Activated T-cell treated with anti-CD3 and anti-CD28 coated beads, Interleukin-2, amount 50 U/mL, for 24 hours (primary cell): ENCODE results near the gene TRMT2A.

Experiments used
- DNase-seq: peaks from one replicate; pipeline ENCODE4 v3.0.0-alpha.2; 2020
- H3K27ac Mint-ChIP-seq: 2 replicates; pipeline ENCODE4 v1.8.0; 2020; ENCODE audit warnings: mild to moderate bottlenecking, mixed read lengths
- H3K27me3 Mint-ChIP-seq: 2 replicates; pipeline ENCODE4 v1.8.0; 2020; ENCODE audit warnings: mixed read lengths
- H3K36me3 Mint-ChIP-seq: 2 replicates; pipeline ENCODE4 v1.8.0; 2020; ENCODE audit warnings: low read depth, mixed read lengths
- H3K4me1 Mint-ChIP-seq: 2 replicates; pipeline ENCODE4 v1.8.0; 2020; ENCODE audit warnings: low read depth, mixed read lengths
- H3K4me3 Mint-ChIP-seq: 2 replicates; pipeline ENCODE4 v1.8.0; 2020; ENCODE audit warnings: mild to moderate bottlenecking, moderate library complexity, mixed read lengths
- H3K9me3 Mint-ChIP-seq: 2 replicates; pipeline ENCODE4 v1.8.0; 2020; ENCODE audit warnings: mixed read lengths

Gene TRMT2A

DNA sequence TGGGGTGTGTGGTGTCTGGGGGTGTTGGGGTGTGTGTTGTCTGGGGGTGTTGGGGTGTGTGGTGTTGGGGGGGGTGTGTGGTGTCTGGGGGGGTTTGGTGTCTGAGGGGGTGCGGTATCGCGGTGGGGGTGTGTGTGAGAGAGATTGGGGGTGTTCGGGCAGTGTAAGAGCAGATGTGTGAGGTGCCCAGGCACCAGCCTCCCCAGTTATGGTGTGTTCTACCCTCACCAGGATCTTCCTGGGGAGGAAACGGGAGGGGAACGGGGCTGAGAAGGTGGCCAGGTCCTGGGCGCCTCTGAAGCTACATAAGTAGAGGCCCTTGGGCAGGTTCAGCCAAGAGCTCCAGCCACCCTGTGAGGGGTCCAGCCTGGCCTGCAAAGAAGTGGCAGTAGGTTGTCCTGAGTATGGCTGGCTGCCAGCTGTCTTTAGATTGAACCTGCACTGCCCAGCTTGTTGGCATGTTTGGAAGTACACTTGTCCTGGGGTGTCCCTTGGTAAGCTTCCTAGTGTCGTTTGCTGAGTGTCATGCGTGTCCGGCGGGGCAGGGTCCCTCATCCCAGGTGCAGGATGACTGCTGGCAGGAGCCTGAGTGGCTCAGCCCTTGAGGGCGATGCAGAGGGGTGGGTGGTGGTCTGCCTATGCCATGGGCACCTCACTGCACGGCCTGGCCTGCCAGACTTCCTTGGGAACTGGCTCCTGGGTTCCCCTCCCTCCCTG is 6.5 kb upstream of the TRMT2A start:
- H3K27ac Mint-ChIP-seq = peak overlapping the region; percentile 81
- peaks cover 53% of the 10 kb centered on the region for H3K4me1 Mint-ChIP-seq
- no peaks in the 10 kb centered on the region for H3K9me3 Mint-ChIP-seq
- H3K27me3 Mint-ChIP-seq = no peaks in the 10 kb centered on the region
- no peak for DNase-seq
- H3K36me3 Mint-ChIP-seq = peaks cover 92% of the 10 kb centered on the region
- no peak overlapping the region for H3K4me3 Mint-ChIP-seq

DNA sequence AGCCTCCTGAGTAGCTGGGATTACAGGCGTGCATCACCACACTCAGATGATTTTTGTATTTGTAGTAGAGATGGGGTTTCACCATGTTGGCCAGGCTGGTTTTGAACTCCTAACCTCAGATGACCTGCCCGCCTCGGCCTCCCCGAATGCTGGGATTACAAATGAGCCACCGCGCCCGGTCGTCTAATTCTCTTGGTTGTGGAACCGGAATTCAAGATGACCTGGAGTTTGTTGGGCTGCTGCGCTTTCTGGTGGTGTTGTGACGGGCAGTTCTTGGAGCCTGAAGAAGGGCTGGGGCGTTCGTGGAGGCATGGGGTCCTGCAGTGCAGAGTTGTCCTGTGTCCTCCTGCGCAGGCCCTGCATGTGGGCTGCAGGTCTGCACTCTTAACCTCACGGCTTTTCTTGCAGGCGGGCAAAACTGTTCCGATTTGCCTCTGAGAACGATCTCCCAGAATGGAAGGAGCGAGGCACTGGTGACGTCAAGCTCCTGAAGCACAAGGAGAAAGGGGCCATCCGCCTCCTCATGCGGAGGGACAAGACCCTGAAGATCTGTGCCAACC is 4.9 kb upstream of the TRMT2A start:
- peaks cover 44% of the 10 kb centered on the region for H3K4me1 Mint-ChIP-seq
- H3K27ac Mint-ChIP-seq = peak overlapping the region; percentile 64
- H3K36me3 Mint-ChIP-seq = peaks cover 85% of the 10 kb centered on the region
- H3K27me3 Mint-ChIP-seq = no peaks in the 10 kb centered on the region
- no peak for DNase-seq
- no peaks in the 10 kb centered on the region for H3K9me3 Mint-ChIP-seq
- H3K4me3 Mint-ChIP-seq = peak overlapping the region; percentile 42

DNA sequence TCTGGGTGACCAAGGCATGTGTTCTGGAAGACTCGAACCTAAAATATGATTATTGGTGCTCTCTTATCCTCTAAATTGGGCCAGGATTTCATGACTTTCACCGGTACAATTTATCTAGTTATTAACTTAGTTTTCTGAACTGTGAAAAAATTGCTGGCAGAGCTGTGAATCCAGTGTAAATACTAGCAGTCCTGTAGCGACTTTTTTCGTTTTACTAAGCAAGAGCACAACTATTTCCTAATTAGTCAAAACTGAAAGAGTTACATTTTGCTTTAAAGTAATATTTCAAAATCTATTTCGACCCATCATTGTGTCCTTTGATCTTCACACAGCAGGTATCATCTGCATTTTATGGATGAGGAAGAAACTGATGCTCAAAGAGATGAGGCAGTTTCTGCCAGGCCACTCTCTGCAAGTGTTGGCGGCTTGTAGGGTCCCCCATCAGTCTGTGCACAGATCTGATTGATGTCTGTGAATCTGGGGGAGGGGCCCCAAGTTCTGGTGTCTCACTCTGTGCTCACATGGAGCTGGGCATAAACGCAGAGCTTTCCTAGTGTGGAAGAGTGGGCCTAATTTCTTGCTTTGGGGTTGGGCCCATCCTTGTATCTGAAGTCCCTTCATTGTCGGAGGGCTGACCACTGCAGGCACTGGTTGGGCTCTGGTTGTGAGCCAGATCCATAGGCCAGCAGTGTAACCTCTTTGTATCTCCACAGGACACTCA is 1.4 kb upstream of the TRMT2A start:
- no peak for DNase-seq
- Mint-ChIP-seq H3K36me3 (peaks cover 85% of the 10 kb centered on the region), H3K27me3 (no peaks in the 10 kb centered on the region), H3K4me3 (peak overlapping the region; percentile 94), H3K4me1 (peaks cover 60% of the 10 kb centered on the region), H3K27ac (peak overlapping the region; percentile 96), H3K9me3 (no peaks in the 10 kb centered on the region)

DNA sequence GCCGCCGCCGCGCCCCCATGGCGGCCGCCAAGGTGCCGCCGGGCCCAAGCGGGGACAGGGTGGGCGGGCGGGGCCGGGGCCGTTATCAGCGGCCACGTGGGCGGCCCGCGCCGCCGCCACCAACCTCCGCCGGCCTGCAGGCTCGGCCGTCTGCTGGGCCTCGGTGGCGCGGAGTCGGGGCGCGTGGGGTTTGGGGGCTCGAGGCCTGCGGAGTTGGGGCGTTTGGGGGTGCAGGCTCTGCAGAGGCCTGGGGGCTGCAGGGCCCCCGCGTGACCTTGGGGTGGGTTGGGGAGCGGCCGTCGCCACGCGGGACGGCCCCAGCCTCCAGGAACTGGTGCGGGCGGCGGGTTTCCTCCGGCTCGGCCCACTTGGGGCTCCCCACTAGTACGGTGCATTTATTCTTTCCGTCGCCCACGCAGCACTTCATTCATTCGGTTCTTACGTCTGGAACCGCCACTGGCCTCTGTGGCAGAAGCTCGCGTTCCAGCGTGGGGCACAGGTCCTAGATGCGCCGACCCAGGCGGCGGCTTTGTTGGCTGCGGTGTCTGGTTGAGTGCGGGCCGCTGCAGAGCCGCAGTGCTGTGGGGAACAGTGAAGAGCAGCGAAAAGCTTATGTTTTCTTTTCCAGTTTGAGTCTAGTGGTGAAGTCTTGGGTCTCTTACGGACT is 740 bp upstream of the TRMT2A start:
- H3K36me3 Mint-ChIP-seq = peaks cover 90% of the 10 kb centered on the region
- no peaks in the 10 kb centered on the region for H3K27me3 Mint-ChIP-seq
- DNase-seq = peak; percentile 85
- H3K9me3 Mint-ChIP-seq = no peaks in the 10 kb centered on the region
- H3K4me3 Mint-ChIP-seq = peak overlapping the region; percentile 94
- H3K27ac Mint-ChIP-seq = peak overlapping the region; percentile 96
- H3K4me1 Mint-ChIP-seq = peaks cover 63% of the 10 kb centered on the region

DNA sequence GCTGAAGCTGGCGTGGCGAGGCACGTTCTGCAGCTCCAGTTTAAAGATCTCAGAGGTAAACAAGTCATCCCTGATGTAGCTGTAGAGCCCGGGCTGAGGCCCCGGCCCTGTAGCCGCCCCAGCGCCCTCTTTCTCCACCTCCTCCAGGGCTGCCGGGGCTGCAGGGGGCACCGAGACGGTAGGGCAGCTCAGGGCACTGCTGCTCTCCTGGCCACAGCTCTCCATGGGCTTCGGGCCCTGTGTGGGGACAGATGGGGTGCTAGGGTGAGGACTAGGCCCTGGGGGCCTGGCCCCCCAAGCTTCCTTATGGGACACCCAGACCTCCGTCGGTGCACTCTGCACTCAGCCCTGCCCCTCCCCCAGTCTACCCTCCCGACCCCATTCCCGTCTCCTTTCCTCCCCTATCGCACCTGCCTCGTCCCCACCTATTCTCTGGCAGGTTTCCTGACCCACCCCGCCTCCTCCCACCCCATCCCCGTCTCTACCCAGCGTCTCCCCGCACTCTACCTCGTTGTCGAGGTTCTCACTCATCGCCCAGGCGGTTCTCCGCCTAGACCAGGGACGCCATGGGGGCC is 563 bp downstream of the TRMT2A start:
- peaks cover 92% of the 10 kb centered on the region for H3K36me3 Mint-ChIP-seq
- H3K4me3 Mint-ChIP-seq = peak overlapping the region; percentile 90
- no peak for DNase-seq
- peaks cover 64% of the 10 kb centered on the region for H3K4me1 Mint-ChIP-seq
- no peaks in the 10 kb centered on the region for H3K9me3 Mint-ChIP-seq
- peak overlapping the region; percentile 96 for H3K27ac Mint-ChIP-seq
- no peaks in the 10 kb centered on the region for H3K27me3 Mint-ChIP-seq

DNA sequence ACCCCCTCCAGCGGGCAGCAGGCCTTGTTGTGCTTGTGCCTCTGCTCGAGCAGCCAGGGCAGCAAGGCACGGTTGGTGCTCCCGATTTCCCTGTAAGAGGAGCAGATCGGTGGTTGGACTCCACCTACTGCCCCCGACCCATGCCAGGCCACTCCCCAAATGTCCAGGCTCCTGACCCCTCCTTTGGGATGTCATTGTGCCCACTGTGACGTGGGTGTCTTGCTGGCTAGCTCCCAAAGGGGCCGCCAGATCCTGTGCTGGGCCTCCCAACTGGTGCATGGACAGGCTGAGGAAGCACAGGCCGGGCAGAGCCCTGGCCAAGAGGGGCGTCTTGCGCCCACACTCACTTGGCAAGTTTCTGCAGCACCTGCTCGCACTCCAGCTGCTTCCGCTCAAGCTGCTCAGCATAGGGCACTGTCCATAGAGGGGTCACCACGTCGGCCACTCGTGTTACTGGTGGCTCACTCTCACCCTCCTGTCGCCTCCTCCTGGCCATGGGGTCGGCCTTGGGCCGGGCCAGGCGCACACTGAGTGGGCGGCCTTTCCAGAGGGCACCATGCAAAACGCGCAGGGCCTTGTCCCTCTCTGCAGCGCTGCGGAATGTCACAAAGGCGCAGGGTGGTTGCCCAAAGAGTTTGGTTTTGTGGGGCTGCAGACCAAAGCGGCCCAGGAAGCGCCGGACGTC is 1.2 kb downstream of the TRMT2A start, which contains the start of gene RANBP1:
Gene RANBP1 (plus strand): TSS at position 414 of the 685 bp plus-strand sequence. CDS start 81 bp downstream, at position 495.
- no peak for DNase-seq
- peaks cover 92% of the 10 kb centered on the region for H3K36me3 Mint-ChIP-seq

DNA sequence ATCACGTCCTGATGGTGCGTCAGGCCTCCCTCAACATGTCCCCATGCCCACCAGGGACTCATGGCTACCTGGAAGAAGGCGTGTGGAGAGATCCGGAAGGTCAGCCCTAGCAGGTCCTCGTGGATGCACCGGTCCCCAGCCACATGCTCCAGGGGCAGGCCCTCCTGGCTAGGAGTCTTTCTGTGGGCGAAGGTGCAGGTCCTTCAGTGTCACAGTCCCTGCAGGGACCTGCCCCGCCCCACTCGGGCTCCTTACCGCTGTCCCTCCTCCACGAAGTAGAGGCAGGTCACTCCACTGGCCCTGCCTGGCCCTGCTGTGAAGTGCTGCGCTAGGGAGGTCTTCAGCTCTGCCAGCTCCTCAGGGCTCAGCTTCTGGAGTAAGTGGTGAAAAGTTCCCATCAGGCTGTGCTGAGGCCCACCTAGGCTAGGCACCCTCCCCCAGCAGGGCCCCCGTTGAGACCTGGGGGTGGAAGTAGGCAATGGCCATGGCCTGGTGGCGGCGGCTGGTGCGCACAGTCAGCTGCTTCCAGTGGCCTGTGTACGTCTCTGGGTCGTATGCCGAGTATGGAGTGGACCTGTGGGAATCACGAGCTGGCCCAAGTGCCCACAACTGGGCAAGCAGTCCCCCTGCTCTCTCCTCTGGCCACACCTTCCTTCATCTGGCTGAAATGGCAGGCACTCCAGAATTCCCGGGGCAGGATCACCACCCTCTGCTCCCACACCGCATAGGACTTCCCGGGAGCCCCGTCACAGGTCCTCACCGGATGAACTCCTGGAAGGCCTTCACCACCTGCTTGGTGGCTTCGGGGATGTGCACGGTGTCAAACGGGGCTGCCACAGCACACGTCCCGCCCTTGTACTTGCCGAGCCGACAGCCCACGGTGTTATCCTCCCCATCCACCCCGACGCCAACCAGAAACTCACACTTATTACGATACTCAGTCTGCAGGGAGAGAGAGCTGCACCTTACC is 2.2 kb downstream of the TRMT2A start:
- peaks cover 59% of the 10 kb centered on the region for H3K4me1 Mint-ChIP-seq
- DNase-seq = no peak
- no peaks in the 10 kb centered on the region for H3K9me3 Mint-ChIP-seq
- H3K27ac Mint-ChIP-seq = peak overlapping the region; percentile 96
- no peaks in the 10 kb centered on the region for H3K27me3 Mint-ChIP-seq
- peak overlapping the region; percentile 90 for H3K4me3 Mint-ChIP-seq
- H3K36me3 Mint-ChIP-seq = peaks cover 92% of the 10 kb centered on the region

More for the DNA sequence above, 1.2 kb downstream of the TRMT2A start, which contains the start of gene RANBP1:
- Mint-ChIP-seq H3K9me3 (no peaks in the 10 kb centered on the region), H3K4me3 (peak within 1 kb of the TSS; percentile 90), H3K27me3 (no peaks in the 10 kb centered on the region), H3K4me1 (peaks cover 68% of the 10 kb centered on the region), H3K27ac (peak within 1 kb of the TSS; percentile 96)

DNA sequence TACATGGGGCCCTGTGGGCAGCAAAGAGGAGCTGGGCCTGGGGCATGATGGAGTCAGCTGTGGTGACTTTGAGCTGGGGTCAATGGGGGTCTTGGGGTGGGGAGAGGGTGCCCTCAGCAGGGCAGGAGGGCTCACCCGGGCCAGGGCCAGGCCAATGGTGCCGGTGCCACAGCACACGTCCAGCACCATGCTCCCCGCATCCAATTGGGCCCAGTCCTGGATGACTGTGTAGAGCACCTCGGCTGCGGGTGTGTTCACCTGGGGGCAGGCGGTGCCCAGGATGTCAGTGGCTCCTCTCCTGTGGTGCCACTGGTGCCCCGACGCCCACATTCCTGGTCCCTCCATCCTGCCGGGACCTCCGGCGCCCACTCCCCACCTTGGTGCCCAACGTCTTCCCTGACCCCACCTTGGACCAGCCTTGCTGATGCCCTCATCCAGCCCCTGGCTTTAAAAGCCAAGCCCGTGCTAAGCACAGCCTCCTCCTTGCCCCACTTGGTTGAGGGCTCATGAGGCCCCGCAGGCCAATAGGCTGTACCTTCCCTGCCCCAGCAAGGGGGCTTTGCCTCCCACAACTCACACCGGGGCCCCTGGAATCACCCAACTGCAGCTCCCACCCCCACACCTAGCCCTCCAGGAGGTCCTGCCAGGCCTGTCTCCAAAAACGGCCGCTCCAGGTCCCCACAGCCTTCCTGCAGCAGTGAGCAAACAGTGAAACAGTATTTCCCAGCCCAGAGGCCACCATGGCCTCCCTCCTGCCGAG is 3.3 kb downstream of the TRMT2A start:
- Mint-ChIP-seq H3K27ac (peak overlapping the region; percentile 96), H3K4me1 (peaks cover 50% of the 10 kb centered on the region), H3K4me3 (peak overlapping the region; percentile 27), H3K9me3 (no peaks in the 10 kb centered on the region), H3K27me3 (no peaks in the 10 kb centered on the region), H3K36me3 (peaks cover 92% of the 10 kb centered on the region)
- no peak for DNase-seq

DNA sequence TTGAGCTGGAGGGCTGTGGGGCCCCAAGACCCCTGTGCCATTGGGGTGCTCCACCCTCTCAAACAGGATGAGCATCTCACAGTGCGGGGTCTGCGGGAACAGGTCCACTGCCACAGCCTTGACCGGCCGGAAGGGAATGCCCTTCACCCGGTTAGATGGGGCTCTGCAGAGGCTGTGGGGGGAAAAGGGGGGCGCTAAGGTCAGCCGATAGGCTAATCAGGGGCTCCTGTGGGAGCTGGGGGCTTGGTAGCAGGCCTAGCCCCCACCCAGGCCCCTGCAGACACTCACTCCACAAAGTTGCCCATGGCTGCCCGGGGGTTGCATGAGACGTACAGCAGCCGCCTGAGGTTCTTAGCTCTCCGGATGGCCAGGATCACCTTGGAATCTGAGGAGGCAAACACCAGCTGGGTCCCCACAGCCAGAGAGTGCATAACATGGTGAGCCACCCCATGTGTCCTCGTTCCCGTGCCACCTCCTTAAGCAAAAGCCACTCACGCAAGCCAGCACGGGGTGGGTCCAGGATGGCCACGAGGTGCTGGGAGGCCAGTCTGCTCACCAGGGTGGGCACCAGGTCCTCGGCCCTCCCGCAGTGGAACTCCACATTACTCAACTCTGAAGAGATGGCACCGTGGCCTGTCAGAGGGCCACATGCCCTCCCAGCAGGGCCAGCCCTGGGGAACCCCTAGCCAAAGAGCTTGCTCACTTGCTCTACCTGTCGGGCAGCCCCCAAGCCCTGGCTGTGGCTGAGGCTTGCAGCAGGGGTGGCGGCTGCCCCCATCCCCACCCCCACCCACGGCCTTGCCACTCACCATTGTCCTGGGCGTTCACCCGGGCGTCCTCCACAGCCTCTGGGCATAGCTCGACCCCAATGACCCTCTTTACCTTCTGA is 4.2 kb downstream of the TRMT2A start:
- Mint-ChIP-seq H3K4me1 (peaks cover 47% of the 10 kb centered on the region), H3K4me3 (no peak overlapping the region), H3K36me3 (peaks cover 90% of the 10 kb centered on the region), H3K9me3 (no peaks in the 10 kb centered on the region), H3K27me3 (no peaks in the 10 kb centered on the region), H3K27ac (peak overlapping the region; percentile 96)
- DNase-seq = no peak

DNA sequence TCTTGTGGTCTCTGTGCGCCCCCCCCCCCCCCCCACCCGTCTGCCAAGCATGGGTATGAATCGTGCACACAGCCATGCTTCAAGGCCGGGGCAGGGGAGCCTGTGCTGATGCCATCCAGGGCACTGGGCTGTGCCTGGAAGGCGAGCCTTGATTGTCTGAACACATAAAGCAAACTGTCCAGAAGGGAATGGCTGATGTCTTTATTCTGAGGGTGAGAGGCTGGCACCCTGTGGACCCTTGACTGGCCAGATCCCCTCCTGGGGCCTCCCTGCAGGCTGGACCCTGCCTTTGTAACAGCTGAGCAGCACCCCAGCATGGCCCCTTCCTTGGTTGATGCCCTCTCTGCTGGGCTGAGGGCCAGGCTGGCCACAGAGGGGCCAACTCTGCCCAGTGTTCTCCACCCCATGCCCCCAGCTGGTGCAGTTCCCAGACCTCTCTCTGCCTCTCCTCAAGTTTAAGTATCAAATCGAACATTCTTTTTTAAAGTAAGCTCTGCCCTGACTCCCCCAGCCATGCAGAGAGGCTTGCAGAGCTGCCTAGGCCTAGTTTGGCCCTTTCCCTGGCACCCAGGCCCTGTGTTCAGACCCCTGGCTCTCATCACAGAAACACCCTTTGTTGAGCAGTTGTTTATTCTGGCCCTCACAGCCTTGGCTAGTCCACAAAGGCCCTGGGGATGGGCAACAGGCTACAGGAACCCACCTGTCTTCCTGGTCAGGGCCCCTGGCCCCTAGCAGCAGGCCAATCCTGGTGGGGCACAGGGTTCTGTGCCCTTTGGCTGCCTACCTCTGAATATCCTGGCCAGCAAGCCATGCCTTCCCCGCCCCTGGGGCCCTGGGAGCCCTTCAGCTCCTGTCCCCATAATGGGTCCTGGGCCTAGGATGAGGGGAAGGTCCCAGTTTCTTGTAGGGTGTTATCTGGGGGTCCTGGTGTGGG is 5.1 kb downstream of the TRMT2A start:
- no peak for DNase-seq
- Mint-ChIP-seq H3K4me1 (peaks cover 47% of the 10 kb centered on the region), H3K4me3 (peak overlapping the region; percentile 1), H3K9me3 (no peaks in the 10 kb centered on the region), H3K27ac (peak overlapping the region; percentile 96), H3K36me3 (peaks cover 97% of the 10 kb centered on the region), H3K27me3 (no peaks in the 10 kb centered on the region)
